Neural progenitor cell (in vitro differentiated cells): ENCODE data around the gene VPS8. TPM values are rescaled to one million over a fixed set of nuclear protein-coding genes. Genes with fewer than 3 reads are reported as not detected.

Source experiments
- DNase-seq: peaks from one replicate; pipeline ENCODE4 v3.0.0-alpha.2; 2016; ENCODE audit warnings: low spot score
- H2AFZ ChIP-seq: fragments of 200-600 bp; sonication (generic); replicated peaks from 2 replicates; pipeline ENCODE4 v1.6.1; 2016; ENCODE audit warnings: antibody characterized with exemption
- H3F3A ChIP-seq: fragments of 200-600 bp; sonication (generic); 2 replicates; pipeline ENCODE4 v1.6.1; 2016; ENCODE audit warnings: antibody characterized with exemption, low read depth
- H3K27ac ChIP-seq: fragments of 200-600 bp; sonication (generic); 2 replicates; pipeline ENCODE4 v1.5.1; 2016; ENCODE audit warnings: mild to moderate bottlenecking
- H3K27me3 ChIP-seq: fragments of 200-600 bp; sonication (generic); 2 replicates; pipeline ENCODE4 v1.6.1; 2016; ENCODE audit warnings: mild to moderate bottlenecking, moderate library complexity
- H3K36me3 ChIP-seq: fragments of 200-600 bp; sonication (generic); 2 replicates; pipeline ENCODE4 v1.5.1; 2016
- H3K4me1 ChIP-seq: fragments of 200-600 bp; sonication (generic); 2 replicates; pipeline ENCODE4 v1.6.1; 2016; ENCODE audit warnings: mixed run types
- H3K4me2 ChIP-seq: fragments of 200-600 bp; sonication (generic); 2 replicates; pipeline ENCODE4 v1.6.1; 2016
- H3K4me3 ChIP-seq: fragments of 200-600 bp; sonication (generic); 2 replicates; pipeline ENCODE4 v1.5.1; 2016
- H3K79me2 ChIP-seq: fragments of 200-600 bp; sonication (generic); 2 replicates; pipeline ENCODE4 v1.6.1; 2016; ENCODE audit warnings: low read depth
- H3K9ac ChIP-seq: fragments of 200-600 bp; sonication (generic); 2 replicates; pipeline ENCODE4 v1.6.1; 2016
- H3K9me3 ChIP-seq: fragments of 200-600 bp; sonication (generic); 2 replicates; pipeline ENCODE4 v1.5.1; 2016; ENCODE audit warnings: low read depth
- H4K20me1 ChIP-seq: fragments of 200-600 bp; sonication (generic); 2 replicates; pipeline ENCODE4 v1.6.1; 2016; ENCODE audit warnings: low read depth
- H3K27ac Mint-ChIP-seq: 3 replicates; pipeline ENCODE4 v1.8.0; 2021; ENCODE audit warnings: mixed read lengths
- H3K27me3 Mint-ChIP-seq: 2 replicates; pipeline ENCODE4 v1.8.0; 2022; ENCODE audit warnings: low read depth, mild to moderate bottlenecking, inconsistent platforms, moderate library complexity, mixed read lengths; ENCODE audit not compliant: insufficient read depth
- H3K36me3 Mint-ChIP-seq: 3 replicates; pipeline ENCODE4 v1.8.0; 2021; ENCODE audit warnings: mixed read lengths
- H3K4me1 Mint-ChIP-seq: 3 replicates; pipeline ENCODE4 v1.8.0; 2021; ENCODE audit warnings: mixed read lengths
- H3K4me3 Mint-ChIP-seq: 3 replicates; pipeline ENCODE4 v1.8.0; 2021; ENCODE audit warnings: mild to moderate bottlenecking, moderate library complexity, mixed read lengths
- H3K9me3 Mint-ChIP-seq: 3 replicates; pipeline ENCODE4 v1.8.0; 2020; ENCODE audit warnings: mixed read lengths
- EZH2 ChIP-seq: fragments of 200-600 bp; sonication (generic); IDR thresholded peaks from 2 replicates; pipeline ENCODE4 v1.6.1; 2017; ENCODE audit warnings: antibody characterized with exemption, mild to moderate bottlenecking, moderate library complexity
- EZH2phosphoT487 ChIP-seq: fragments of 200-600 bp; sonication (generic); IDR thresholded peaks from 2 replicates; pipeline ENCODE4 v1.6.1; 2017; ENCODE audit warnings: antibody characterized with exemption
- total RNA-seq: library from RNA; depleted of rRNA; stranded (reverse); fragments of >200 nt; gene quantifications from 2 replicates; pipeline ENCODE4 v1.2.3, GENCODE V29; 2015; ENCODE audit warnings: low replicate concordance
- TF ChIP-seq, protein P1 (sequence below): fragments of 200-600 bp; sonication (generic); IDR thresholded peaks from 2 replicates; pipeline ENCODE4 v1.5.1; 2017; ENCODE audit warnings: antibody characterized with exemption, mild to moderate bottlenecking

VPS8 gene
- total RNA-seq, 1 donor from 2014 or later: 93.1 TPM

DNA sequence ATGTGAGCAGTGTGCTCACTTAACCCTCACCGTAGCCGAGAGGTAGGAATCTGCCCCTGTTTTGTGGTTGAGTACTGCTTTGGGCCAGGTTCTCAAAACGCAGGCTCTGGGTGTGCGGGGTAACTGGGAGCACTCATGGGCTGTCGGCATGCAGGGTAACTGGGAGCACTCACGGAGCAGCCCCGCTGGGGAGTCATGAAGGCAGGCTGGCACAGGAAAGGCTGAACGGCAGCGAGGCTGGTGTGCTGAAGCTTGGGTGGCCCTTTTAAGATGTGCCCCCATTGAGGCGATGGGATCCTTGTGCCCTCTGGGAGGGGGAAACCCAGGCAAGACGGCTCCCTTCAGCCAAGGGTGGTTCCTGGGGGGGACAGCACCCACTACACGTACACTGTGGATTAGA, 44.6 kb upstream of the VPS8 start:
- TF ChIP-seq EZH2 (no peak), EZH2phosphoT487 (no peak)
- TF ChIP-seq, protein P1, sequence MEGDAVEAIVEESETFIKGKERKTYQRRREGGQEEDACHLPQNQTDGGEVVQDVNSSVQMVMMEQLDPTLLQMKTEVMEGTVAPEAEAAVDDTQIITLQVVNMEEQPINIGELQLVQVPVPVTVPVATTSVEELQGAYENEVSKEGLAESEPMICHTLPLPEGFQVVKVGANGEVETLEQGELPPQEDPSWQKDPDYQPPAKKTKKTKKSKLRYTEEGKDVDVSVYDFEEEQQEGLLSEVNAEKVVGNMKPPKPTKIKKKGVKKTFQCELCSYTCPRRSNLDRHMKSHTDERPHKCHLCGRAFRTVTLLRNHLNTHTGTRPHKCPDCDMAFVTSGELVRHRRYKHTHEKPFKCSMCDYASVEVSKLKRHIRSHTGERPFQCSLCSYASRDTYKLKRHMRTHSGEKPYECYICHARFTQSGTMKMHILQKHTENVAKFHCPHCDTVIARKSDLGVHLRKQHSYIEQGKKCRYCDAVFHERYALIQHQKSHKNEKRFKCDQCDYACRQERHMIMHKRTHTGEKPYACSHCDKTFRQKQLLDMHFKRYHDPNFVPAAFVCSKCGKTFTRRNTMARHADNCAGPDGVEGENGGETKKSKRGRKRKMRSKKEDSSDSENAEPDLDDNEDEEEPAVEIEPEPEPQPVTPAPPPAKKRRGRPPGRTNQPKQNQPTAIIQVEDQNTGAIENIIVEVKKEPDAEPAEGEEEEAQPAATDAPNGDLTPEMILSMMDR: no peak
- Mint-ChIP-seq H3K9me3 (no peaks in the 10 kb centered on the region), H3K27me3 (peaks cover 25% of the 10 kb centered on the region), H3K36me3 (no peaks in the 10 kb centered on the region), H3K27ac (no peak overlapping the region), H3K4me1 (peaks cover 27% of the 10 kb centered on the region), H3K4me3 (no peak overlapping the region)
- no peak overlapping the region for H3K9ac ChIP-seq
- no peak overlapping the region for H3K4me3 ChIP-seq
- no peaks in the 10 kb centered on the region for H3K9me3 ChIP-seq
- H4K20me1 ChIP-seq: no peaks in the 10 kb centered on the region
- no peak overlapping the region for H2AFZ ChIP-seq
- H3K4me1 ChIP-seq: peaks cover 16% of the 10 kb centered on the region
- no peak overlapping the region for H3K4me2 ChIP-seq
- H3K27me3 ChIP-seq: no peaks in the 10 kb centered on the region
- H3K79me2 ChIP-seq: no peaks in the 10 kb centered on the region
- no peak overlapping the region for H3K27ac ChIP-seq
- peaks cover 5% of the 10 kb centered on the region for H3F3A ChIP-seq
- no peaks in the 10 kb centered on the region for H3K36me3 ChIP-seq
- no peak for DNase-seq

DNA sequence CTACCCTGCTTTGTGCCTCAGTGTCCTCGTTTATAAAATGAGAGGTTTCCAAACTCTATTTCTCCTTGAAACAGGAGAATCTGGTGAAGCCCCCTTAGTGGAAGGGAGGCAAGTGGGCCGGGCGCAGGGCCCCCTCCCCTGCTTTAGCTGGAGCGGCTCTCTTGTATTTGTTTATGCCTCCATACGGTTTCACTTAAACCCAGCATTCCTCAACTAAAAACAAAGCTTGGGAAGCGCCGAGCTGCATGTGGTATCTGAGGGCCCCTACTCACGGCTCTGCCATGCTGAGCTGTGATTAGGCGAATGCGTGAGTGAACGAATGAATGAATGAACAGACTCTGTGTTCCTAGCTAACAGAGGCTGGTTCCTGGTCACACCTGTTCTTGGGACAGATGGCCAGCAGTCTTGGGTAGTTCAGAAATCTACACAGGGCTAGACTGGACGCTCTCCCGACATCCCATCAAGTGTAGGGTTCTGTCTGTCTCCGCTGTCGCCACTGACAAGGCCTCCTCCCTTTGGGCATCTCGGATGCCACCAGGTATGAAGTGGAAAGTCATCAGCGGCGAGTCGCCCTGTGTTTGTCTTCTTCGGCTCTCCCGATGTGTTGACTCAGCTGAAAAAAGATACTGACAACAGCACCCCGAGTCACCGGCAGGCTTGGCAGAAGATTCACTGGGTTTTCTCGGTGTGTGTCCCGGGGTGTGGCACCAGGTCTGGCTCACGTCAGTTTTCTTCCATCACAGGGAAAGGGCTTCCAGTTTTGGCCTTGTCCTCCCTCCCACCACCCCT, 42.4 kb upstream of the VPS8 start:
- H3K27ac Mint-ChIP-seq: peak overlapping the region; percentile 74
- peak overlapping the region; percentile 45 for H2AFZ ChIP-seq
- H3K4me3 Mint-ChIP-seq: no peak overlapping the region

DNA sequence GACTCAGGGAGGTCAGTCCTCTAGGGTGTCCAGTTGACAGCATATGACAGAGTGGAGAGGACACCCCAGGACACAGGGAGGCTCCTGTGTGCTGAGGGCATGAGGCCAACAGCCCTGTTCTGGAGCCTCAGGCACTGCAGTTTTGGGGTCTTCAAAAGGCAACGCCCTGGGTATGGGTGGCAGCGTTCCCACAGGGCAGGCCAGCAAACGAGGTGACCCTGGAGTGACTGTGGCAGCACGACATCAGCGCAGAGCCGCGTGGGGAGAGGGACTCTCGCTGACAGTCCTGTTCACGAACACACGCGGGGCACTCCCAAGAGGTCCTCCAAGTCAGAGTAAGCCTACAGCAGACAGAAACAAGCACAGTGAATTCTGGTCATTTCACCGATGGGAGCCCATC, 41.4 kb upstream of the VPS8 start:
- Mint-ChIP-seq H3K36me3 (no peaks in the 10 kb centered on the region), H3K27me3 (peaks cover 18% of the 10 kb centered on the region), H3K27ac (peak overlapping the region; percentile 66), H3K4me3 (no peak overlapping the region), H3K9me3 (no peaks in the 10 kb centered on the region), H3K4me1 (peaks cover 42% of the 10 kb centered on the region)
- no peak overlapping the region for H3K4me2 ChIP-seq
- no peaks in the 10 kb centered on the region for H3K79me2 ChIP-seq
- H3K36me3 ChIP-seq: no peaks in the 10 kb centered on the region
- H3F3A ChIP-seq: peaks cover 10% of the 10 kb centered on the region
- no peak for DNase-seq
- H2AFZ ChIP-seq: no peak overlapping the region
- H3K4me1 ChIP-seq: peaks cover 16% of the 10 kb centered on the region
- no peaks in the 10 kb centered on the region for H4K20me1 ChIP-seq
- no peak overlapping the region for H3K4me3 ChIP-seq
- no peaks in the 10 kb centered on the region for H3K9me3 ChIP-seq
- no peaks in the 10 kb centered on the region for H3K27me3 ChIP-seq
- H3K27ac ChIP-seq: no peak overlapping the region
- TF ChIP-seq, protein P1: no peak
- TF ChIP-seq EZH2: no peak
- TF ChIP-seq EZH2phosphoT487: no peak
- no peak overlapping the region for H3K9ac ChIP-seq

More for the DNA sequence above, 42.4 kb upstream of the VPS8 start:
- no peak overlapping the region for H3K4me3 ChIP-seq
- peaks cover 38% of the 10 kb centered on the region for H3K4me1 Mint-ChIP-seq
- DNase-seq: peak; percentile 49
- H3K79me2 ChIP-seq: no peaks in the 10 kb centered on the region
- no peak overlapping the region for H3K9ac ChIP-seq
- peaks cover 20% of the 10 kb centered on the region for H3K27me3 Mint-ChIP-seq
- H4K20me1 ChIP-seq: no peaks in the 10 kb centered on the region
- peaks cover 10% of the 10 kb centered on the region for H3F3A ChIP-seq
- H3K9me3 Mint-ChIP-seq: no peaks in the 10 kb centered on the region
- H3K4me1 ChIP-seq: peaks cover 16% of the 10 kb centered on the region
- H3K27me3 ChIP-seq: no peaks in the 10 kb centered on the region
- peak overlapping the region; percentile 15 for H3K4me2 ChIP-seq
- no peaks in the 10 kb centered on the region for H3K9me3 ChIP-seq
- H3K27ac ChIP-seq: no peak overlapping the region
- TF ChIP-seq EZH2phosphoT487 (no peak), EZH2 (no peak)
- TF ChIP-seq, protein P1: no peak
- no peaks in the 10 kb centered on the region for H3K36me3 Mint-ChIP-seq
- H3K36me3 ChIP-seq: no peaks in the 10 kb centered on the region
